ENCODE results near the gene NACC2. TPM values are rescaled to one million over a fixed set of nuclear protein-coding genes. Genes with fewer than 3 reads are reported as not detected.

Gene NACC2
- total RNA-seq, 4 donors from 2014 or later, result 45.6 to 55.7 (median 49.8) TPM

- WGBS, 2 donors, result 89% methylated on average over 18 of the region's 18 CpGs
- Histone ChIP-seq H3K4me1 (peaks cover 0 to 64% (median 42%) of the 10 kb centered on the region in 4 donors), H3K36me3 (no peaks in the 10 kb centered on the region), H3K27me3 (no peaks in the 10 kb centered on the region), H3K27ac (peak overlapping the region in 3 of 4 donors; percentile 80 to 96 (median 91)), H3K9me3 (no peaks in the 10 kb centered on the region), H3K4me3 (no peak overlapping the region)
- TF ChIP-seq CTCF (IDR thresholded peaks at IDR 0.05), result no peak
- no peak for DNase-seq (ENCODE audit: low spot score in 2 of 2)
These were observed 103.3 kb downstream of the NACC2 start for GRCh38 chr9:135991771-135992170.

GRCh38 chr9:135990468-135991429 is 104.3 kb downstream of the NACC2 start:
- WGBS, 2 donors, result 30 to 31% methylated on average over 18 to 20 of the region's 21 CpGs
- TF ChIP-seq EP300 (IDR thresholded peaks at IDR 0.05), result no peak
- TF ChIP-seq CTCF (IDR thresholded peaks at IDR 0.05), result no peak
- no peak for TF ChIP-seq POLR2A (IDR thresholded peaks at IDR 0.05)
- Histone ChIP-seq H3K4me1 (peaks cover 0 to 74% (median 42%) of the 10 kb centered on the region in 4 donors), H3K36me3 (no peaks in the 10 kb centered on the region), H3K9me3 (no peaks in the 10 kb centered on the region), H3K27me3 (no peaks in the 10 kb centered on the region), H3K27ac (peak overlapping the region; percentile 46 to 96 (median 70)), H3K4me3 (peak overlapping the region in 1 of 4 donors; percentile 11)
- no peak for DNase-seq (ENCODE audit: low spot score in 2 of 2)

DNA sequence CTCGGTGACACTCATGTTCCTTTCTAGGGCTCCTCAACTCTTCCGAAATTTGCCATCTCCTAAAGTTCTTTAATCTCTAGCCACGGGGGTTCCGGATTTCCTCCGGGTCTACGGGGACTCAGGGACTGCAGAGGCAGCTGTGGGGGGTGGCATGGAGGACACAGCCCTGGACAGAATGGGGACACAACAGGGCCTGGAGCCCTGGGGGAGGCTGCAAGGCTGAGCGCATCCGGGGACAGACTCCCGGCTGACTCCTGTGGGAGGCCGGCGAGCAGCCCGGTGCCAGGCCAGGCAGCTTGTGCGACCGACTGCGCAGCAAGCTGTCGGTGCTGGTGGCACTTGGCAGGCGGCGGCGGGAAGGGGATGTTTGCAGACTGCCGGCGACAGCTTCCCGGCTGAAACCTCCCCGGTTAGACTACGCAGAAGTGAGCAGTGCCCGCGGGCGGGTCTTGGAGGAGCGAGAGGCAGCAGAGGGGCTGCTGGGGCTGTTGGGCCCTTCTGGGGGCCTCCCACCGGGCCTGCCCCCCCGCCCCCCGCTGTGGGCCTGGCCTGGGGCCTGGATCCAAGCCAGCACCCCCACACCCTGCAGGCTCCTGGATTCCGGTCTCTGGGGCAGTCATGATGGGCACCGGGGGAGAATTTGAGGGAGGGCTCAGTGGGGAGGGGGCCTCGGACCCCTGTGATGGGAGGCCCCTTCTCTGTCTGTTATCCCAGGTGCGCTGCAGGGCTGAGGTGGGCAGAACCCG is 105.2 kb downstream of the NACC2 start:
- H3K27ac ChIP-seq, result peak overlapping the region in 3 of 4 donors; percentile 30 to 91 (median 48)
- DNase-seq (ENCODE audit: low spot score in 2 of 2), result no peak
- peaks cover 0 to 73% (median 42%) of the 10 kb centered on the region in 4 donors for H3K4me1 ChIP-seq
- TF ChIP-seq POLR2A (IDR thresholded peaks at IDR 0.05) (no peak), CTCF (IDR thresholded peaks at IDR 0.05) (no peak), EP300 (IDR thresholded peaks at IDR 0.05) (no peak)
- H3K4me3 ChIP-seq, result peak overlapping the region in 1 of 4 donors; percentile 11
- H3K36me3 ChIP-seq, result no peaks in the 10 kb centered on the region
- 48 to 52% methylated on average over 26 to 33 of the region's 36 CpGs for WGBS, 2 donors
- no peaks in the 10 kb centered on the region for H3K27me3 ChIP-seq
- no peaks in the 10 kb centered on the region for H3K9me3 ChIP-seq

GRCh38 chr9:135989157-135989556 is 105.9 kb downstream of the NACC2 start:
- WGBS, 2 donors, result 95 to 100% methylated on average over 1 to 4 of the region's 8 CpGs
- DNase-seq (ENCODE audit: low spot score in 2 of 2), result no peak
- H3K4me3 ChIP-seq, result no peak overlapping the region
- H3K9me3 ChIP-seq, result no peaks in the 10 kb centered on the region
- TF ChIP-seq CTCF (IDR thresholded peaks at IDR 0.05), result no peak
- TF ChIP-seq POLR2A (IDR thresholded peaks at IDR 0.05), result no peak
- TF ChIP-seq EP300 (IDR thresholded peaks at IDR 0.05), result no peak
- peak overlapping the region in 3 of 4 donors; percentile 13 to 91 (median 30) for H3K27ac ChIP-seq
- H3K27me3 ChIP-seq, result no peaks in the 10 kb centered on the region
- H3K4me1 ChIP-seq, result peaks cover 0 to 66% (median 35%) of the 10 kb centered on the region in 4 donors
- no peaks in the 10 kb centered on the region for H3K36me3 ChIP-seq
